Fibroblast of lung (primary cell): Measurements from ENCODE around the gene LPP. TPM values are rescaled to one million over a fixed set of nuclear protein-coding genes. Genes with fewer than 3 reads are reported as not detected.

Source experiments
- DNase-seq, 2 donors: peaks; one replicate each; pipeline versions ENCODE4 v3.0.0 to v3.0.0-alpha.2; 2010; ENCODE audit warnings: low read depth in 2 of 2
- H2AFZ ChIP-seq: 2 replicates; pipeline ENCODE4 v1.5.1; 2012; ENCODE audit warnings: low read length, control low read depth, inconsistent platforms
- H3K27ac ChIP-seq: 2 replicates; pipeline ENCODE4 v1.5.1; 2011; ENCODE audit warnings: low read length, control low read depth; ENCODE audit not compliant: insufficient read depth
- H3K27me3 ChIP-seq: 2 replicates; pipeline ENCODE4 v1.5.1; 2011; ENCODE audit warnings: mild to moderate bottlenecking, low read length; ENCODE audit not compliant: control insufficient read depth, insufficient read depth
- H3K36me3 ChIP-seq: 2 replicates; pipeline ENCODE4 v1.5.1; 2011; ENCODE audit warnings: low read length; ENCODE audit not compliant: control insufficient read depth, insufficient read depth
- H3K4me1 ChIP-seq: 2 replicates; pipeline ENCODE4 v1.5.1; 2011; ENCODE audit warnings: low read length; ENCODE audit not compliant: control insufficient read depth, insufficient read depth; ENCODE audit errors: extremely low read depth
- H3K4me2 ChIP-seq: 2 replicates; pipeline ENCODE4 v1.5.1; 2011; ENCODE audit warnings: low read length, control low read depth; ENCODE audit not compliant: insufficient read depth; ENCODE audit errors: extremely low read depth
- H3K4me3 ChIP-seq, 4 experiments: fragments of 200-600 bp in 1 of 4; sonication (generic) in 1 of 4; replicated peaks in 1 of 4; 2 replicates each; pipeline ENCODE4 v1.5.1; 2011 to 2016; ENCODE audit warnings: low read length in 4 of 4, low read depth in 3 of 4, mild to moderate bottlenecking in 3 of 4, control low read depth in 2 of 4, inconsistent platforms in 1 of 4, mixed read lengths in 1 of 4; ENCODE audit not compliant: insufficient read depth in 1 of 4; ENCODE audit errors: control extremely low read depth in 1 of 4
- H3K79me2 ChIP-seq: 2 replicates; pipeline ENCODE4 v1.5.1; 2012; ENCODE audit warnings: mild to moderate bottlenecking, low read length, inconsistent platforms; ENCODE audit not compliant: control insufficient read depth, insufficient read depth
- H3K9ac ChIP-seq: 2 replicates; pipeline ENCODE4 v1.5.1; 2011; ENCODE audit warnings: mild to moderate bottlenecking, low read length, control low read depth; ENCODE audit not compliant: insufficient read depth
- H3K9me3 ChIP-seq: 2 replicates; pipeline ENCODE4 v1.5.1; 2012; ENCODE audit warnings: low read depth, low read length; ENCODE audit not compliant: control insufficient read depth, insufficient read depth
- H4K20me1 ChIP-seq: 2 replicates; pipeline ENCODE4 v1.5.1; 2011; ENCODE audit warnings: low read length; ENCODE audit not compliant: control insufficient read depth, insufficient read depth; ENCODE audit errors: extremely low read depth
- EZH2 ChIP-seq: IDR thresholded peaks from 2 replicates; pipeline ENCODE4 v1.5.1; 2012; ENCODE audit warnings: low read length, control low read depth, mild to moderate bottlenecking; ENCODE audit errors: missing control alignments
- polyA plus RNA-seq, 2 donors: library from polyadenylated mRNA; depleted of rRNA in 1 of 2; stranded (reverse) in 1 of 2; unstranded in 1 of 2; fragments of >200 nt; gene quantifications; 2 replicates each; pipeline ENCODE4 v1.2.1, GENCODE V29; 2011 to 2012; ENCODE audit warnings: missing spikeins in 1 of 2
- total RNA-seq: library from RNA; depleted of rRNA; stranded (reverse); fragments of >200 nt; gene quantifications from 2 replicates; pipeline ENCODE4 v1.2.1, GENCODE V29; 2014
- TF ChIP-seq, protein P1 (sequence below), 2 donors: IDR thresholded peaks in 1 of 2; conservative IDR thresholded peaks in 1 of 2; 1 replicate in 1 of 2; 2 replicates in 1 of 2; pipeline ENCODE4 v1.5.1; 2011 to 2012; ENCODE audit warnings: low read length in 2 of 2, control low read depth in 1 of 2, inconsistent platforms in 1 of 2, low read depth in 1 of 2, mild to moderate bottlenecking in 1 of 2

Gene LPP
- total and polyA plus RNA-seq, 2 donors (not counting 1 experiment from before 2014, with no cell fraction given), result 69.0 to 124 TPM

DNA sequence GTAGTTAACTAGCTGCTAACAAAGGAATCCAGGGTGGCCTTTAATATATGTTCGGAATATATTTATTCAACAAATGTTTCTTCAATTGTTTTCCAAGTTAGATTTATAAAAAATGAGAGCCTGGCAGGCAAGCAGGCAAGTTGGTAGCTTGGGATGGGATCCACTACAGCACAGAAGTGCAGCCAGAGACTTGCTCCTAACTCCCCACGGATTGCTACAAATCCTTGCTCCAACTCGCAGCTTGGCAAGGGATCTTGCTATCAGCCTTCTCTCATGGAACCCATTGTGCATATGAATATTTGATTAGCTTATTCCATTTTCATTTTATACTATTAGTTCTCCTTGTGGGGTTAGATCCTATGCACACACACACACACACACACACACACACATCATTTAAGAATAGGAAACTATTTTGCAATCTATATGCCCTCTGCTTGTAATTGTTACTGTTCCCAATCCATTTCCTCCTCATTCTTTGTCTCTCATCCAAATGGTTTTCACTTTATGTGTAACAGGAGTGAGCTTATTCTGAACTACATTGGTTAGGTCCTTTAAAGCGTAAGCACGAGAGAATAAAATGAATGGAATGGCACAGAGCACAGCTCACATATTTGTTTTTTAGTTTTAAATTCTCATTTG, 505.6 kb downstream of the LPP start:
- Histone ChIP-seq H3K4me1 (no peaks in the 10 kb centered on the region), H3K27me3 (no peaks in the 10 kb centered on the region), H2AFZ (no peak overlapping the region), H3K4me2 (no peak overlapping the region), H3K9ac (no peak overlapping the region), H3K27ac (no peak overlapping the region), H3K79me2 (no peaks in the 10 kb centered on the region), H4K20me1 (no peaks in the 10 kb centered on the region), H3K36me3 (no peaks in the 10 kb centered on the region), H3K9me3 (no peaks in the 10 kb centered on the region), H3K4me3 (no peak overlapping the region)
- TF ChIP-seq, protein P1, sequence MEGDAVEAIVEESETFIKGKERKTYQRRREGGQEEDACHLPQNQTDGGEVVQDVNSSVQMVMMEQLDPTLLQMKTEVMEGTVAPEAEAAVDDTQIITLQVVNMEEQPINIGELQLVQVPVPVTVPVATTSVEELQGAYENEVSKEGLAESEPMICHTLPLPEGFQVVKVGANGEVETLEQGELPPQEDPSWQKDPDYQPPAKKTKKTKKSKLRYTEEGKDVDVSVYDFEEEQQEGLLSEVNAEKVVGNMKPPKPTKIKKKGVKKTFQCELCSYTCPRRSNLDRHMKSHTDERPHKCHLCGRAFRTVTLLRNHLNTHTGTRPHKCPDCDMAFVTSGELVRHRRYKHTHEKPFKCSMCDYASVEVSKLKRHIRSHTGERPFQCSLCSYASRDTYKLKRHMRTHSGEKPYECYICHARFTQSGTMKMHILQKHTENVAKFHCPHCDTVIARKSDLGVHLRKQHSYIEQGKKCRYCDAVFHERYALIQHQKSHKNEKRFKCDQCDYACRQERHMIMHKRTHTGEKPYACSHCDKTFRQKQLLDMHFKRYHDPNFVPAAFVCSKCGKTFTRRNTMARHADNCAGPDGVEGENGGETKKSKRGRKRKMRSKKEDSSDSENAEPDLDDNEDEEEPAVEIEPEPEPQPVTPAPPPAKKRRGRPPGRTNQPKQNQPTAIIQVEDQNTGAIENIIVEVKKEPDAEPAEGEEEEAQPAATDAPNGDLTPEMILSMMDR (conservative IDR thresholded peaks at IDR 0.05 in 1 of 2, IDR thresholded peaks at IDR 0.05 in 1 of 2; ENCODE audit: low read depth in 1 of 2, low read length in 2 of 2), result no peak
- TF ChIP-seq EZH2, result no peak
- DNase-seq, result peak in 1 of 2 donors; percentile 48

DNA sequence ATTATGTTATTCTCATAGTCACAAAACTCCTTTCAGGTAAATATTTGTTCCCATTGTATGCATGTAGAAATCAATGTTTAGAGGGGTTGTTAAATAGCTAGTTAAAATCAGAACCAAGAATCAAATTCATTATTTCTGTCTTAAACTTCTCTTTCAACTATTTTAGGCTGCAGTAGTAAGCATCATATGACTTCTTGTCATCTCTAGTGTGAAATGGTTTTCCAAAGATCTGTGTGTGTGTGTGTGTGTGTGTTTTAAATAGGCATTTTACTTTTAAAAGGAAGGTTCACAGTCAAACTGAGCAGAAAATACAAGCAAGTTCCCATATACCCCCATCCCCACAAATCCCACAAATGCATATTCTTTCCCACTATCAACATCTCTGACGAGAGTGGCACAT, 506.5 kb downstream of the LPP start:
- no peaks in the 10 kb centered on the region for H4K20me1 ChIP-seq
- H3K79me2 ChIP-seq, result peaks cover 1% of the 10 kb centered on the region
- no peaks in the 10 kb centered on the region for H3K36me3 ChIP-seq
- H2AFZ ChIP-seq, result no peak overlapping the region
- no peak overlapping the region for H3K4me3 ChIP-seq
- TF ChIP-seq EZH2, result no peak
- TF ChIP-seq, protein P1 (conservative IDR thresholded peaks at IDR 0.05 in 1 of 2, IDR thresholded peaks at IDR 0.05 in 1 of 2; ENCODE audit: low read depth in 1 of 2, low read length in 2 of 2), result no peak
- no peaks in the 10 kb centered on the region for H3K27me3 ChIP-seq
- H3K4me1 ChIP-seq, result no peaks in the 10 kb centered on the region
- no peak overlapping the region for H3K4me2 ChIP-seq
- DNase-seq, result no peak
- H3K9ac ChIP-seq, result no peak overlapping the region
- H3K9me3 ChIP-seq, result no peaks in the 10 kb centered on the region
- H3K27ac ChIP-seq, result no peak overlapping the region

DNA sequence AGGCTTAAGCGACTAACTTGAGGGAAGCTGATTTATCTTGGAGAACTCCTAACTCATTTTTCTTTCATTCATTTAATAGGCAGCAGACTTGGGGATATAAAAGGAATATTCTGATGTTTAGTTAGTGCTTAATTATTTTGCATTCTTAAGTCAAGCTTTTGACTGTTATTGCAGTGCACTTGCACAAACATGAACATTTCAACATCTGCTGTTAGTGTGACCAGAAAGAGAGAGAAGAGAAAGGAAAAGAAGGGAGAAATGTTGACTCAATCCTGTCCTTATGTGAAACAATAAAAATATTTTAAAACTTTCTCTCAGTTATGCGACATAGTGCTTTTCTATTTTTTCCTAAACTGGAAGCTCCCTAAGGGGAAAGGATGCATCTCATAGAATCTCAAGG, 507.8 kb downstream of the LPP start:
- H3K79me2 ChIP-seq, result peaks cover 1% of the 10 kb centered on the region
- H3K9me3 ChIP-seq, result no peaks in the 10 kb centered on the region
- no peak overlapping the region for H3K4me2 ChIP-seq
- H3K27me3 ChIP-seq, result no peaks in the 10 kb centered on the region
- H3K4me1 ChIP-seq, result no peaks in the 10 kb centered on the region
- no peak overlapping the region for H2AFZ ChIP-seq
- no peaks in the 10 kb centered on the region for H3K36me3 ChIP-seq
- H3K4me3 ChIP-seq, result no peak overlapping the region
- peak in 1 of 2 donors; percentile 42 for DNase-seq
- H4K20me1 ChIP-seq, result no peaks in the 10 kb centered on the region
- H3K27ac ChIP-seq, result no peak overlapping the region
- no peak for TF ChIP-seq EZH2
- TF ChIP-seq, protein P1 (conservative IDR thresholded peaks at IDR 0.05 in 1 of 2, IDR thresholded peaks at IDR 0.05 in 1 of 2; ENCODE audit: low read depth in 1 of 2, low read length in 2 of 2), result no peak
- H3K9ac ChIP-seq, result no peak overlapping the region
